IPS-18c (cell line): ENCODE data around the gene AK1.

ENCODE experiments used
- H3K4me3 ChIP-seq: 2 replicates; pipeline ENCODE4 v1.7.0; 2013; ENCODE audit warnings: low read depth, mild to moderate bottlenecking, low read length, moderate library complexity; ENCODE audit not compliant: insufficient read depth
- H3K9me3 ChIP-seq: one replicate; pipeline ENCODE4 v1.6.1; 2013; ENCODE audit warnings: mild to moderate bottlenecking, low read length, moderate library complexity; ENCODE audit not compliant: control insufficient read depth, insufficient read depth

The AK1 gene

GRCh38 chr9:127862075-127863011 lies 15.1 kb downstream of the AK1 start:
- no peaks in the 10 kb centered on the region for H3K9me3 ChIP-seq
- no peak overlapping the region for H3K4me3 ChIP-seq

GRCh38 chr9:127860779-127861178 lies 16.7 kb downstream of the AK1 start:
- no peak overlapping the region for H3K4me3 ChIP-seq
- no peaks in the 10 kb centered on the region for H3K9me3 ChIP-seq

- H3K4me3 ChIP-seq, result no peak overlapping the region
- H3K9me3 ChIP-seq, result no peaks in the 10 kb centered on the region
Measured at GRCh38 chr9:127860260-127860659, 17.2 kb downstream of the AK1 start.

- H3K9me3 ChIP-seq, result no peaks in the 10 kb centered on the region
- H3K4me3 ChIP-seq, result no peak overlapping the region
Measured at GRCh38 chr9:127858041-127858512, 19.4 kb downstream of the AK1 start.

- no peak overlapping the region for H3K4me3 ChIP-seq
- no peaks in the 10 kb centered on the region for H3K9me3 ChIP-seq
Measured at GRCh38 chr9:127857278-127857677, 20.2 kb downstream of the AK1 start.

- H3K4me3 ChIP-seq, result no peak overlapping the region
Measured at GRCh38 chr9:127856729-127857116, 20.8 kb downstream of the AK1 start.

GRCh38 chr9:127856094-127856728 lies 21.3 kb downstream of the AK1 start:
- Histone ChIP-seq H3K9me3 (no peaks in the 10 kb centered on the region), H3K4me3 (no peak overlapping the region)

More at GRCh38 chr9:127856729-127857116, 20.8 kb downstream of the AK1 start:
- H3K9me3 ChIP-seq, result no peaks in the 10 kb centered on the region

GRCh38 chr9:127855522-127855921 lies 22.0 kb downstream of the AK1 start:
- Histone ChIP-seq H3K4me3 (no peak overlapping the region), H3K9me3 (no peaks in the 10 kb centered on the region)

GRCh38 chr9:127854960-127855359 lies 22.5 kb downstream of the AK1 start:
- Histone ChIP-seq H3K4me3 (no peak overlapping the region), H3K9me3 (no peaks in the 10 kb centered on the region)

- H3K9me3 ChIP-seq, result peaks cover 3% of the 10 kb centered on the region
- no peak within 1 kb of the TSS for H3K4me3 ChIP-seq
Measured at GRCh38 chr9:127854184-127854806, 23.2 kb downstream of the AK1 start, which contains the start of gene ENG. TSS of gene ENG (minus strand) at chr9:127854658. CDS start at chr9:127854355, 303 bp downstream.

GRCh38 chr9:127853312-127854183 lies 23.9 kb downstream of the AK1 start:
- no peak overlapping the region for H3K4me3 ChIP-seq
- peaks cover 5% of the 10 kb centered on the region for H3K9me3 ChIP-seq

GRCh38 chr9:127852829-127853228 lies 24.6 kb downstream of the AK1 start:
- Histone ChIP-seq H3K9me3 (peaks cover 5% of the 10 kb centered on the region), H3K4me3 (no peak overlapping the region)

GRCh38 chr9:127850286-127850830 lies 27.1 kb downstream of the AK1 start:
- H3K4me3 ChIP-seq, result no peak overlapping the region
- peaks cover 5% of the 10 kb centered on the region for H3K9me3 ChIP-seq

GRCh38 chr9:127848756-127849504 lies 28.5 kb downstream of the AK1 start:
- Histone ChIP-seq H3K9me3 (peaks cover 5% of the 10 kb centered on the region), H3K4me3 (no peak overlapping the region)

- Histone ChIP-seq H3K9me3 (peaks cover 5% of the 10 kb centered on the region), H3K4me3 (no peak overlapping the region)
Measured at GRCh38 chr9:127847833-127848755, 29.4 kb downstream of the AK1 start.
